Activated naive CD4-positive, alpha-beta T cell treated with anti-CD3 and anti-CD28 coated beads for 36 hours (primary cell): Measurements from ENCODE around the gene PYGO2. TPM values are rescaled to one million over a fixed set of nuclear protein-coding genes. Genes with fewer than 3 reads are reported as not detected.

Experiments used
- CTCF ChIA-PET: fragments of 350-600 bp; sonication (Branson Sonifier 250); formaldehyde crosslinking; loops from one replicate; lab custom pipeline; 2021; ENCODE audit warnings: antibody characterized with exemption; lab: Charles Lee
- DNase-seq: peaks from one replicate; pipeline ENCODE4 v3.0.0-alpha.2; 2020
- H3K27ac Mint-ChIP-seq: one replicate; pipeline ENCODE4 v1.8.0; 2021; ENCODE audit warnings: mild to moderate bottlenecking, mixed read lengths
- H3K27me3 Mint-ChIP-seq: one replicate; pipeline ENCODE4 v1.8.0; 2021; ENCODE audit warnings: low read depth, mixed read lengths
- H3K36me3 Mint-ChIP-seq: one replicate; pipeline ENCODE4 v1.8.0; 2021; ENCODE audit warnings: low read depth, mixed read lengths
- H3K4me1 Mint-ChIP-seq: one replicate; pipeline ENCODE4 v1.8.0; 2021; ENCODE audit warnings: low read depth, mixed read lengths
- H3K4me3 Mint-ChIP-seq: one replicate; pipeline ENCODE4 v1.8.0; 2021; ENCODE audit warnings: mild to moderate bottlenecking, moderate library complexity, mixed read lengths
- H3K9me3 Mint-ChIP-seq: one replicate; pipeline ENCODE4 v1.8.0; 2021; ENCODE audit warnings: mixed read lengths
- intact Hi-C: fragments of 100-400 bp; cut with micrococcal nuclease; formaldehyde crosslinking; loops from one replicate; pipeline ENCODE4 v1.15.1; 2023
- total RNA-seq, 2 experiments: library from RNA; stranded (reverse); gene quantifications; one replicate each; pipeline ENCODE4 v1.2.3, GENCODE V29; 2021

The PYGO2 gene
- total RNA-seq, 2 experiments from 2014 or later = 35.6 to 36.3 TPM

- peak overlapping the region; percentile 97 for H3K27ac Mint-ChIP-seq
- peaks cover 40% of the 10 kb centered on the region for H3K4me1 Mint-ChIP-seq
- H3K36me3 Mint-ChIP-seq = peaks cover 5% of the 10 kb centered on the region
- DNase-seq = no peak
- intact Hi-C loops = loop anchor here (1.0 to 5.0 kb wide), 6 partner anchors 19 to 609 kb away; partner anchors contain the start of genes ATP8B2, CKS1B and SLC50A1
- peak overlapping the region; percentile 83 for H3K4me3 Mint-ChIP-seq
- CTCF ChIA-PET = interaction anchor here (0.7 to 1.9 kb wide), 12 partner anchors 9 to 376 kb away, joined by 3 to 6 read pairs (median 3); no protein-coding TSS in a partner anchor
- no peaks in the 10 kb centered on the region for H3K27me3 Mint-ChIP-seq
- no peaks in the 10 kb centered on the region for H3K9me3 Mint-ChIP-seq
Observed at GRCh38 chr1:154935749-154936554, 25.6 kb downstream of the PYGO2 start.

- H3K9me3 Mint-ChIP-seq = no peaks in the 10 kb centered on the region
- peaks cover 30% of the 10 kb centered on the region for H3K4me1 Mint-ChIP-seq
- intact Hi-C loops = no loop called here
- H3K4me3 Mint-ChIP-seq = no peak overlapping the region
- H3K27ac Mint-ChIP-seq = no peak overlapping the region
- CTCF ChIA-PET = interaction anchor here (0.6 to 1.2 kb wide), 3 partner anchors 151 to 197 kb away, joined by 3 to 4 read pairs (median 3); no protein-coding TSS in a partner anchor
- peaks cover 11% of the 10 kb centered on the region for H3K36me3 Mint-ChIP-seq
- no peaks in the 10 kb centered on the region for H3K27me3 Mint-ChIP-seq
- no peak for DNase-seq
Observed at GRCh38 chr1:154934358-154934948, 27.1 kb downstream of the PYGO2 start.

GRCh38 chr1:154931940-154932487, 29.6 kb downstream of the PYGO2 start:
- CTCF ChIA-PET = interaction anchor here (0.8 to 0.9 kb wide), 2 partner anchors 12 to 263 kb away, joined by 3 to 4 read pairs; no protein-coding TSS in a partner anchor

GRCh38 chr1:154926201-154926600, 35.4 kb downstream of the PYGO2 start:
- CTCF ChIA-PET = no interaction called here
- DNase-seq = no peak
- intact Hi-C loops = no loop called here

More at GRCh38 chr1:154931940-154932487, 29.6 kb downstream of the PYGO2 start:
- no peak for DNase-seq
- no peak overlapping the region for H3K4me3 Mint-ChIP-seq
- intact Hi-C loops = no loop called here
- peaks cover 14% of the 10 kb centered on the region for H3K4me1 Mint-ChIP-seq
- H3K36me3 Mint-ChIP-seq = peaks cover 17% of the 10 kb centered on the region
- no peaks in the 10 kb centered on the region for H3K9me3 Mint-ChIP-seq
- H3K27me3 Mint-ChIP-seq = no peaks in the 10 kb centered on the region
- H3K27ac Mint-ChIP-seq = no peak overlapping the region

GRCh38 chr1:154925335-154926170, 36.0 kb downstream of the PYGO2 start:
- intact Hi-C loops = no loop called here
- Mint-ChIP-seq H3K27ac (no peak overlapping the region), H3K9me3 (no peaks in the 10 kb centered on the region), H3K4me1 (peaks cover 2% of the 10 kb centered on the region), H3K27me3 (no peaks in the 10 kb centered on the region), H3K4me3 (no peak overlapping the region), H3K36me3 (peaks cover 29% of the 10 kb centered on the region)
- CTCF ChIA-PET = interaction anchor here (0.7 kb wide), 1 partner anchor 31 kb away, joined by 3 read pairs; no protein-coding TSS in a partner anchor
- no peak for DNase-seq

More at GRCh38 chr1:154926201-154926600, 35.4 kb downstream of the PYGO2 start:
- Mint-ChIP-seq H3K4me3 (no peak overlapping the region), H3K9me3 (no peaks in the 10 kb centered on the region), H3K36me3 (peaks cover 29% of the 10 kb centered on the region), H3K27ac (no peak overlapping the region), H3K4me1 (peaks cover 2% of the 10 kb centered on the region), H3K27me3 (no peaks in the 10 kb centered on the region)

- CTCF ChIA-PET = no interaction called here
- intact Hi-C loops = no loop called here
- no peak overlapping the region for H3K27ac Mint-ChIP-seq
- no peaks in the 10 kb centered on the region for H3K9me3 Mint-ChIP-seq
- H3K27me3 Mint-ChIP-seq = no peaks in the 10 kb centered on the region
- H3K36me3 Mint-ChIP-seq = peaks cover 24% of the 10 kb centered on the region
- DNase-seq = no peak
- H3K4me3 Mint-ChIP-seq = no peak overlapping the region
- H3K4me1 Mint-ChIP-seq = peaks cover 2% of the 10 kb centered on the region
Observed at GRCh38 chr1:154923695-154924094, 37.9 kb downstream of the PYGO2 start.

GRCh38 chr1:154913273-154913672, 48.3 kb downstream of the PYGO2 start:
- CTCF ChIA-PET = interaction anchor here (1.0 to 1.1 kb wide), 2 partner anchors 9 to 31 kb away, joined by 4 read pairs; no protein-coding TSS in a partner anchor
- no peak for DNase-seq
- H3K9me3 Mint-ChIP-seq = peaks cover 2% of the 10 kb centered on the region
- intact Hi-C loops = no loop called here
- peaks cover 6% of the 10 kb centered on the region for H3K36me3 Mint-ChIP-seq
- no peak overlapping the region for H3K27ac Mint-ChIP-seq
- no peaks in the 10 kb centered on the region for H3K27me3 Mint-ChIP-seq
- H3K4me3 Mint-ChIP-seq = no peak overlapping the region
- no peaks in the 10 kb centered on the region for H3K4me1 Mint-ChIP-seq

- H3K27me3 Mint-ChIP-seq = no peaks in the 10 kb centered on the region
- peaks cover 2% of the 10 kb centered on the region for H3K9me3 Mint-ChIP-seq
- intact Hi-C loops = no loop called here
- CTCF ChIA-PET = interaction anchor here (1.0 to 1.1 kb wide), 3 partner anchors 10 to 86 kb away, joined by 3 to 4 read pairs (median 4); no protein-coding TSS in a partner anchor
- H3K4me3 Mint-ChIP-seq = no peak overlapping the region
- DNase-seq = no peak
- H3K27ac Mint-ChIP-seq = no peak overlapping the region
- H3K4me1 Mint-ChIP-seq = no peaks in the 10 kb centered on the region
- peaks cover 6% of the 10 kb centered on the region for H3K36me3 Mint-ChIP-seq
Observed at GRCh38 chr1:154912755-154913154, 48.8 kb downstream of the PYGO2 start.

- no peaks in the 10 kb centered on the region for H3K27me3 Mint-ChIP-seq
- CTCF ChIA-PET = interaction anchor here (1.0 kb wide), 1 partner anchor 87 kb away, joined by 3 read pairs; no protein-coding TSS in a partner anchor
- no peaks in the 10 kb centered on the region for H3K4me1 Mint-ChIP-seq
- H3K36me3 Mint-ChIP-seq = peaks cover 5% of the 10 kb centered on the region
- no peak overlapping the region for H3K4me3 Mint-ChIP-seq
- intact Hi-C loops = no loop called here
- H3K9me3 Mint-ChIP-seq = peaks cover 2% of the 10 kb centered on the region
- H3K27ac Mint-ChIP-seq = no peak overlapping the region
- DNase-seq = no peak
Observed at GRCh38 chr1:154911691-154912550, 49.7 kb downstream of the PYGO2 start.

- DNase-seq = no peak
- no peak overlapping the region for H3K27ac Mint-ChIP-seq
- CTCF ChIA-PET = no interaction called here
- intact Hi-C loops = no loop called here
- H3K9me3 Mint-ChIP-seq = no peaks in the 10 kb centered on the region
- H3K4me1 Mint-ChIP-seq = no peaks in the 10 kb centered on the region
- no peaks in the 10 kb centered on the region for H3K27me3 Mint-ChIP-seq
- H3K36me3 Mint-ChIP-seq = no peaks in the 10 kb centered on the region
- H3K4me3 Mint-ChIP-seq = no peak overlapping the region
Observed at GRCh38 chr1:154910851-154911250, 50.7 kb downstream of the PYGO2 start.

- Mint-ChIP-seq H3K27ac (no peak overlapping the region), H3K9me3 (no peaks in the 10 kb centered on the region), H3K4me3 (no peak overlapping the region), H3K36me3 (no peaks in the 10 kb centered on the region), H3K4me1 (no peaks in the 10 kb centered on the region), H3K27me3 (no peaks in the 10 kb centered on the region)
- intact Hi-C loops = no loop called here
- DNase-seq = no peak
- CTCF ChIA-PET = no interaction called here
Observed at GRCh38 chr1:154908937-154909336, 52.6 kb downstream of the PYGO2 start.
